ENCODE results near the gene FBXW2. TPM values are rescaled to one million over a fixed set of nuclear protein-coding genes. Genes with fewer than 3 reads are reported as not detected.

The FBXW2 gene
- total and polyA plus RNA-seq, 3 donors from 2014 or later = 46.5 to 58.7 (median 52.9) TPM

- H3K36me3 ChIP-seq (ENCODE audit: low read depth, missing control alignments) = no peaks in the 10 kb centered on the region
- H3K27ac ChIP-seq = no peak overlapping the region
- no peak overlapping the region for H3K4me3 ChIP-seq
- no peaks in the 10 kb centered on the region for H3K27me3 ChIP-seq
- no peaks in the 10 kb centered on the region for H3K4me1 ChIP-seq
- H3K9me3 ChIP-seq = no peaks in the 10 kb centered on the region
- TF ChIP-seq POLR2A (IDR thresholded peaks at IDR 0.05) (no peak), CTCF (IDR thresholded peaks at IDR 0.05) (no peak)
- no peak for DNase-seq
- 92 to 93% methylated on average over 7 of the region's 7 CpGs for WGBS, 2 donors
- intact Hi-C loops (cut with DNase I; ENCODE audit: low total_unique reads) = no loop called here
These were observed 8.2 kb upstream of the FBXW2 start for GRCh38 chr9:120801441-120801840.

- no peak overlapping the region for H3K4me3 ChIP-seq
- no peak overlapping the region for H3K27ac ChIP-seq
- no peaks in the 10 kb centered on the region for H3K9me3 ChIP-seq
- no peak for TF ChIP-seq CTCF (IDR thresholded peaks at IDR 0.05)
- intact Hi-C loops (cut with DNase I; ENCODE audit: low total_unique reads) = loop anchor here (10.0 kb wide), 1 partner anchor 64 kb away; no protein-coding TSS in a partner anchor
- H3K36me3 ChIP-seq (ENCODE audit: low read depth, missing control alignments) = no peaks in the 10 kb centered on the region
- DNase-seq = no peak
- WGBS, 2 donors = 56 to 67% methylated on average over 3 of the region's 3 CpGs
- no peaks in the 10 kb centered on the region for H3K27me3 ChIP-seq
- peaks cover 11% of the 10 kb centered on the region for H3K4me1 ChIP-seq
These were observed 2.1 kb downstream of the FBXW2 start for GRCh38 chr9:120791161-120791560.

GRCh38 chr9:120787933-120788332, 5.3 kb downstream of the FBXW2 start:
- H3K4me3 ChIP-seq = no peak overlapping the region
- H3K4me1 ChIP-seq = peaks cover 8% of the 10 kb centered on the region
- TF ChIP-seq POLR2A (IDR thresholded peaks at IDR 0.05) (no peak), CTCF (IDR thresholded peaks at IDR 0.05) (no peak)
- no peak overlapping the region for H3K27ac ChIP-seq
- WGBS, 2 donors = 64 to 67% methylated on average over 4 of the region's 4 CpGs
- intact Hi-C loops (cut with DNase I; ENCODE audit: low total_unique reads) = no loop called here
- H3K9me3 ChIP-seq = no peaks in the 10 kb centered on the region
- no peaks in the 10 kb centered on the region for H3K27me3 ChIP-seq
- no peaks in the 10 kb centered on the region for H3K36me3 ChIP-seq (ENCODE audit: low read depth, missing control alignments)
- DNase-seq = no peak

DNA sequence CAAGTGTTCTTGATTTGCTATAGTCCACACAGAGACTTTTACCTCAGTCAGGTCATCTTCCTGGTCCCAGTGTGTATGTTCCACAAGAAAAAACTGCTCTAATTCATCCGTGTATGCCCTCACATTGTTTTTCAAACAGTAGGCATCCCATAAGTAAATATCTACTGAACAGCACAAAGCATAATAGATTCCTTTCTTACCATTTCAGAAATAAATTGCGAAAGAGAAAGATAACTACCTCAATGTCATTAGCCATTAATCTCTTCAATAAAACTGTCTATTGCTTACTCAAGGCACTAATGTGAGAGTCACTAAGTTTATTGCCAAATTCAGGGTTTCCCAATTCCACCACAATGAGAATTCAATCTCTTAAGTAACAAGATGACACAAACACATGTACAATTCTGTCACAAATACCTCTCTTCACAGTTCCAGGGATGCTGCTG, 9.6 kb downstream of the FBXW2 start:
- no peaks in the 10 kb centered on the region for H3K4me1 ChIP-seq
- no peaks in the 10 kb centered on the region for H3K36me3 ChIP-seq (ENCODE audit: low read depth, missing control alignments)

More for the DNA sequence above, 9.6 kb downstream of the FBXW2 start:
- Histone ChIP-seq H3K27me3 (no peaks in the 10 kb centered on the region), H3K9me3 (no peaks in the 10 kb centered on the region), H3K27ac (no peak overlapping the region), H3K4me3 (no peak overlapping the region)
- intact Hi-C loops (cut with DNase I; ENCODE audit: low total_unique reads) = no loop called here
- WGBS, 2 donors = 60 to 84% methylated on average over 2 of the region's 2 CpGs
- DNase-seq = no peak
- no peak for TF ChIP-seq CTCF (IDR thresholded peaks at IDR 0.05)
- TF ChIP-seq POLR2A (IDR thresholded peaks at IDR 0.05) = no peak
